ENCODE measurements around the gene HOXA7. TPM values are rescaled to one million over a fixed set of nuclear protein-coding genes. Genes with fewer than 3 reads are reported as not detected.

HOXA7 gene
- total RNA-seq, 2 experiments from 2014 or later, result not detected

GRCh38 chr7:27126596-27127327, 29.7 kb downstream of the HOXA7 start:
- CTCF ChIA-PET, result no interaction called here
- peaks cover 35% of the 10 kb centered on the region for H3K27me3 Mint-ChIP-seq (ENCODE audit: low read depth)

GRCh38 chr7:27125986-27126394, 30.5 kb downstream of the HOXA7 start:
- no peak overlapping the region for H3K27ac Mint-ChIP-seq
- H3K36me3 Mint-ChIP-seq (ENCODE audit: low read depth), result no peaks in the 10 kb centered on the region
- intact Hi-C loops (cut with micrococcal nuclease), result no loop called here
- peaks cover 28% of the 10 kb centered on the region for H3K27me3 Mint-ChIP-seq (ENCODE audit: low read depth)
- CTCF ChIA-PET, result no interaction called here
- no peaks in the 10 kb centered on the region for H3K9me3 Mint-ChIP-seq
- no peaks in the 10 kb centered on the region for H3K4me1 Mint-ChIP-seq (ENCODE audit: low read depth)
- no peak for DNase-seq
- no peak overlapping the region for H3K4me3 Mint-ChIP-seq

More at GRCh38 chr7:27126596-27127327, 29.7 kb downstream of the HOXA7 start:
- intact Hi-C loops (cut with micrococcal nuclease), result no loop called here
- Mint-ChIP-seq H3K4me1 (ENCODE audit: low read depth) (no peaks in the 10 kb centered on the region), H3K4me3 (no peak overlapping the region), H3K36me3 (ENCODE audit: low read depth) (no peaks in the 10 kb centered on the region), H3K27ac (no peak overlapping the region), H3K9me3 (no peaks in the 10 kb centered on the region)
- DNase-seq, result no peak

DNA sequence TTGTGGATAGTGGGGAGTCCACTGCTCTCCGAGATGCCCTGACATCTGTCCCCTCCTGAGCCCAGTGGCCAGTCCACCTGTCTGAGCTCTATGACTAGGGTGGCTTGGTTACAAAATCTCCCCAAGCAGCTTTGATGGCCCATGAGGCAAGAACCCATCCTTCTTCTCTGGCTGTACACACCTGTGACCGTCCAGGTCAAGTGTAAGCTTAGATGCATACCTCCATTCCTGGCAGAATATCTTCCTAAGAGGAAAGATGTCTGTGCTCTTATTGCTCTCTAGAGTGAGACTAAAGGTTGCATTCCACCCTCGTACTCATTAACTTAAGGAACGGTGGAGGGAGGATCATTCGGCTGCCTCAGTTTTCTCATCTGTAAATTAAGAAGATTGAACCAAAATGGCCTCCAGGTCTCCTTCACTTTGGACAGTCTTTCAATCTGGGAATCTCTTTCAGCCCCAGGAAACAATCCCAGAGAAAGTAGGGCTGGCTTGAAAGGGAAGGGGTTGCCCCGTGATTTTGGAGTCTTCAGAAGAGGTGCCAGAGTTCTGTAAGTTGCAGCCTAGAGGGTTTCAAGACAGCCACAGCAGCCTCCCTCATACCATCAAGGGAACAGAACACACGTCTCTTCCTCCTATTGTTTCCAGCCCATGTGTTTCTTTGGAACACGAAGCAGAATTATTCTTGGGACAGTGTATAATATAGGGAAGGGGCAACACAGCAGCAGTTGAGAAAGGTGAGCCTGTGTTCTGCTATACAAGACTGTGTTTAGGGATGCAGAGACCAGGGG, 31.4 kb downstream of the HOXA7 start:
- H3K4me3 Mint-ChIP-seq, result no peak overlapping the region
- H3K27me3 Mint-ChIP-seq (ENCODE audit: low read depth), result peaks cover 28% of the 10 kb centered on the region
- no peak overlapping the region for H3K27ac Mint-ChIP-seq
- no peaks in the 10 kb centered on the region for H3K9me3 Mint-ChIP-seq
- H3K36me3 Mint-ChIP-seq (ENCODE audit: low read depth), result no peaks in the 10 kb centered on the region
- intact Hi-C loops (cut with micrococcal nuclease), result no loop called here
- DNase-seq, result no peak
- CTCF ChIA-PET, result no interaction called here
- H3K4me1 Mint-ChIP-seq (ENCODE audit: low read depth), result no peaks in the 10 kb centered on the region

- intact Hi-C loops (cut with micrococcal nuclease), result no loop called here
- Mint-ChIP-seq H3K4me3 (no peak overlapping the region), H3K27me3 (ENCODE audit: low read depth) (peaks cover 28% of the 10 kb centered on the region), H3K4me1 (ENCODE audit: low read depth) (no peaks in the 10 kb centered on the region), H3K9me3 (no peaks in the 10 kb centered on the region), H3K36me3 (ENCODE audit: low read depth) (no peaks in the 10 kb centered on the region), H3K27ac (no peak overlapping the region)
- CTCF ChIA-PET, result no interaction called here
- no peak for DNase-seq
These were observed 32.2 kb downstream of the HOXA7 start for GRCh38 chr7:27124096-27124901.

DNA sequence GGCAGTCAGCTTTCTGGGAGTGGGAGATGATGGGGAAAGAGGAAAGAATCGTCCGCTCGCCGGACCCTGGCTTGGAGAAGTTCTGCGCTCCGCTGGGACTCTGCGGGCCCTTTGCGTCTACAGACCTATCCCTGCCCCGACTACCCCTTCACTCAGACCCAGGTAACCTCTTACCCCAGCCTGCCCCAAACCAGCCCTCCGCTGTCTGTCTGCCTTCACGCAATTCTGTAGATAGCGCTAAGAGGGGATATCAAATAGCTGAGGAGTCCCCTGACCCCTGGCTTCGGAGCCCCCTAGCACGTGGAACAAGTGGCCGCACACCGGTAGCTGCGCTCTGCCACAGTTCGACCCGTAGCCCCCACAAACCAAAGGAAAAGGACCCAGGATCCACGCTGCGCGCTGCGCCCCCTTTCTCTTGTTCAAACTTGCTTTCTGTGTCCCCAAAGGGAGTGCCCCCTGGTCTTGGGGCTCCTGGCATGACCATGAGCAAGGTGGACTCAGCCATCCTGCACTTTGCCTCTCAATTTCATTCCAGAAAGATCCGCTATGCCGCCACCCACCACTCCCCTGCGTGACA, 32.9 kb downstream of the HOXA7 start:
- CTCF ChIA-PET, result no interaction called here
- no peaks in the 10 kb centered on the region for H3K4me1 Mint-ChIP-seq (ENCODE audit: low read depth)
- no peak overlapping the region for H3K27ac Mint-ChIP-seq
- no peaks in the 10 kb centered on the region for H3K9me3 Mint-ChIP-seq
- intact Hi-C loops (cut with micrococcal nuclease), result no loop called here
- H3K4me3 Mint-ChIP-seq, result no peak overlapping the region
- H3K27me3 Mint-ChIP-seq (ENCODE audit: low read depth), result peaks cover 24% of the 10 kb centered on the region
- H3K36me3 Mint-ChIP-seq (ENCODE audit: low read depth), result no peaks in the 10 kb centered on the region
- no peak for DNase-seq

DNA sequence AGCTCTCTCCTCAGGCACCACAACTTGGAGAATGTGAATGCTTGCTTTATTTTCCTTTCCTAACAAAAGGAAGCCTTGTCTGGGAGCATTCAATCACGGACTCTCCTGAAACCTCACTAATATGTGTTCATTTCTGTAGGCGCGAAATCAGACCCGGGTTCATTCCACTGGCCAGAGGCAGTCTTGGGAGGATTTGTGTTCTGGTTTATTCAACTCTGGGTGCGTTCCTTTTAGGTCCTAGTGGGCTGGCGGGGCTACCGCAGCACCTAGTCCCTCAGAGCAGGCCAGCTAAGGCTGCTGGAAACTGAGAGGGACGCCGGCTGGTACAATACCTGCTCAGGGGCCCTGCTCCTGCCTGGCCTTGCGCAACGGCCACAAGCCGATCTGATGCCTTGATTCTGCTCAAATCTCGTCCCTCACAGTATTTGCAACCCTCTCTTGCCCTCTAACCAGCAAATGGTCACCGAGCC, 33.4 kb downstream of the HOXA7 start:
- peaks cover 23% of the 10 kb centered on the region for H3K27me3 Mint-ChIP-seq (ENCODE audit: low read depth)
- H3K9me3 Mint-ChIP-seq, result no peaks in the 10 kb centered on the region
- intact Hi-C loops (cut with micrococcal nuclease), result no loop called here
- H3K4me1 Mint-ChIP-seq (ENCODE audit: low read depth), result no peaks in the 10 kb centered on the region
- no peaks in the 10 kb centered on the region for H3K36me3 Mint-ChIP-seq (ENCODE audit: low read depth)
- no peak for DNase-seq
- H3K4me3 Mint-ChIP-seq, result no peak overlapping the region
- no peak overlapping the region for H3K27ac Mint-ChIP-seq
- CTCF ChIA-PET, result interaction anchor here (0.6 kb wide), 1 partner anchor 68 kb away, joined by 6 read pairs; no protein-coding TSS in a partner anchor

DNA sequence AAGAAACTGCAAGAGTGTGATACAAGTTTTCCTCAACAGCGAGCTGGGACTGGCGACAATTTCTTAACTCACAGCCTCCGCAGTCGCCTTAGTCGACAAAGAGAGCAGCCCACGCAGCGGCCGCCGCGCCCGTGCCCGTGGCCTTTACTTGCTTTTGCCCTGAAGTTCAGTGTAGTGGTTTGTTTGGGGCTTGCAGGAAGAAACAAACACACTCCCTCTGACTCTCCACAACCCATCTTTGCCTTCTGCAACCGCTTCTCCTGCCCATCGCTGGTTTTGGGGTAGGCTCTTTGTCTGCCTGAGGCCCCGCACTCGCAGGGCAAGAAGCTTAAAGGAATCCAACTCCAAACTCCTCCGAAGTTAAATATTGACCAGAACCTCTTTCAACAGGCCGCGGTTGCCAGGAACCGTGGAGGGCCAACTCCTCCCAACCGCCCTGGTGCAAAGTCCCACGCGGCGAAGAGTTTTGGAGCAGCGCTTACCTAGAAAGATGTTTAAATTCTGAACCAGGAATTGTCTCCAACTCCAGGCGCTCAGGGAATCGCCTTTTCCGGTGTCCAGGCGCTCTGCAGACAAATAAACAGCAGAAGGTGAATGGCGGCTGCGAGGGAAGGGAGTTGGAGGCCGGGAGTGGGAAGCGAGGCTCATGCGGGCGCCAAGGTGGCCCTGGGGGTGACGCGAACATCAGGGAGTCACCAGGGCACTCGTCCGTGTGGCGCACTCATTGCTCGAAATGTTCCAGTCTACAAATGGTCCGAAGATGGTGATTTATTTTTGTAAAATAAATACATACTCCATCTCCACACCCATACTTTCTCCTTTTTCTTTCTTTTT, 34.2 kb downstream of the HOXA7 start:
- Mint-ChIP-seq H3K4me3 (no peak overlapping the region), H3K27me3 (ENCODE audit: low read depth) (peaks cover 15% of the 10 kb centered on the region), H3K27ac (no peak overlapping the region), H3K9me3 (no peaks in the 10 kb centered on the region), H3K36me3 (ENCODE audit: low read depth) (no peaks in the 10 kb centered on the region), H3K4me1 (ENCODE audit: low read depth) (no peaks in the 10 kb centered on the region)
- intact Hi-C loops (cut with micrococcal nuclease), result no loop called here
- no peak for DNase-seq
- CTCF ChIA-PET, result interaction anchor here (0.6 kb wide), 2 partner anchors 67 to 1013 kb away, joined by 3 to 6 read pairs; no protein-coding TSS in a partner anchor

GRCh38 chr7:27121684-27122076, 34.8 kb downstream of the HOXA7 start:
- peaks cover 14% of the 10 kb centered on the region for H3K27me3 Mint-ChIP-seq (ENCODE audit: low read depth)

DNA sequence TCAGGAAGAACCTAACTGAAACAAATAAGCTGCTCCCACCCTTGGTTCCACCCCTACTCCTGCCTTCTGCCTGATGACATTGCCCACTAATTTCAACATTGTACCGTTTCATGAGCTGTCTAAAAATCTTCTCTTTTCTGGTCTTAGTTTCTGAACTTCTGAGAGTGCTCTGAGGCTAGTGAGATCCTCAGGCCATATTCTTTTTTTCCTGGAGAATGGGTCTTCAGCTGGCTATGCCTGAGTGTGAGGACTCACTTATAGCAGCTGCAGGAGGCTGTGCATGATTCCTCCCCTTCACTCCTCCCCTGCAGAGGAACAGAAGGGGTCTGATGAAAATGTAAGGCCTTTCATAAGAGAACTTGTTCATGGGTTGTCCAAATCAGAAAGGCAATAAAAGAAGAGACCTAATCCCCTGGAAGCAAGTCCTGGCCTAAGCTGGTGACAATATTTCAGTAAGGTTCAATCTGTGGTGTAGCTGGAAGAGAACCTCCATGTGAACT, 37.0 kb downstream of the HOXA7 start:
- H3K9me3 Mint-ChIP-seq, result no peaks in the 10 kb centered on the region
- no peaks in the 10 kb centered on the region for H3K36me3 Mint-ChIP-seq (ENCODE audit: low read depth)
- H3K27ac Mint-ChIP-seq, result no peak overlapping the region
- no peak overlapping the region for H3K4me3 Mint-ChIP-seq
- DNase-seq, result no peak
- H3K4me1 Mint-ChIP-seq (ENCODE audit: low read depth), result no peaks in the 10 kb centered on the region
- intact Hi-C loops (cut with micrococcal nuclease), result no loop called here
- CTCF ChIA-PET, result no interaction called here
- peaks cover 5% of the 10 kb centered on the region for H3K27me3 Mint-ChIP-seq (ENCODE audit: low read depth)

More at GRCh38 chr7:27121684-27122076, 34.8 kb downstream of the HOXA7 start:
- no peaks in the 10 kb centered on the region for H3K9me3 Mint-ChIP-seq
- CTCF ChIA-PET, result interaction anchor here (0.6 kb wide), 1 partner anchor 1012 kb away, joined by 3 read pairs; no protein-coding TSS in a partner anchor
- no peaks in the 10 kb centered on the region for H3K36me3 Mint-ChIP-seq (ENCODE audit: low read depth)
- H3K4me3 Mint-ChIP-seq, result no peak overlapping the region
- no peaks in the 10 kb centered on the region for H3K4me1 Mint-ChIP-seq (ENCODE audit: low read depth)
- DNase-seq, result no peak
- H3K27ac Mint-ChIP-seq, result no peak overlapping the region
- intact Hi-C loops (cut with micrococcal nuclease), result no loop called here

- H3K27me3 Mint-ChIP-seq (ENCODE audit: low read depth), result peaks cover 3% of the 10 kb centered on the region
- CTCF ChIA-PET, result interaction anchor here (1.2 kb wide), 1 partner anchor 91 kb away, joined by 3 read pairs; no protein-coding TSS in a partner anchor
- no peaks in the 10 kb centered on the region for H3K4me1 Mint-ChIP-seq (ENCODE audit: low read depth)
- no peak overlapping the region for H3K27ac Mint-ChIP-seq
- no peak for DNase-seq
- H3K36me3 Mint-ChIP-seq (ENCODE audit: low read depth), result no peaks in the 10 kb centered on the region
- H3K4me3 Mint-ChIP-seq, result no peak overlapping the region
- intact Hi-C loops (cut with micrococcal nuclease), result no loop called here
- H3K9me3 Mint-ChIP-seq, result no peaks in the 10 kb centered on the region
These were observed 37.9 kb downstream of the HOXA7 start for GRCh38 chr7:27118580-27118979.

DNA sequence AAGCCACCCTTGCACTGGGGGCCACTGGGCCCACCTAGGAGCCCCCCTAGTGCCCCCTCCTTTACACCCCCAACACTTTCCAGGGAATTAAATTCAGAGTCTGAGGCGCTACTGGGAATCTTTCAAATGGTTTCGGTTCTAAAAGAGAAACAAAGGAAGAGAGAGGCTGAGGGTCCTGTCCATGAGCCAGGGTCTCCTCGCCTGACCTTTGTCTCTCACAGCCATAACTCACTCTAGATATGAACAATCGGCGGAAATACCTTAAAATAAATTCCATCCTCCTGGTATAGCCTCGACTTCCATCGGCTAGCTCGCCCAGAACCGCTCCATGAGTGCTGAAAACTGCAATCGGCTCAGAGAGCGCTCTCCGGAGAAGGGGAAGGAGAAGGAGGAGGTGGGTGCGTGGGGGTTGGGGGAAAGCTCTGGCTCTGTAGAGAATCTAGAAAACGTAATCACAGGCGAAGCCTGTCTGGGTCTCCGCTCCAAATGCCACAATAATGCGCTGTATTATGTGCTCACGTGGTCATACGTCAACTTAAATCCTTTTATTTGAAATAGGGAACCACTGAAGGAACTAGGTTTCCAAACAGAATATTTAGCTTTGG, 38.5 kb downstream of the HOXA7 start:
- H3K36me3 Mint-ChIP-seq (ENCODE audit: low read depth), result no peaks in the 10 kb centered on the region
- CTCF ChIA-PET, result interaction anchor here (0.5 to 1.2 kb wide), 2 partner anchors 14 to 92 kb away, joined by 3 to 4 read pairs; no protein-coding TSS in a partner anchor

More for the DNA sequence above, 38.5 kb downstream of the HOXA7 start:
- no peak for DNase-seq
- Mint-ChIP-seq H3K9me3 (no peaks in the 10 kb centered on the region), H3K4me1 (ENCODE audit: low read depth) (no peaks in the 10 kb centered on the region), H3K27me3 (ENCODE audit: low read depth) (peaks cover 2% of the 10 kb centered on the region), H3K27ac (no peak overlapping the region), H3K4me3 (no peak overlapping the region)
- intact Hi-C loops (cut with micrococcal nuclease), result no loop called here

Measured in activated naive CD4-positive, alpha-beta T cell treated with anti-CD3 and anti-CD28 coated beads for 36 hours (primary cell).